ENCODE results near the gene HS3ST3B1.

The HS3ST3B1 gene

DNA sequence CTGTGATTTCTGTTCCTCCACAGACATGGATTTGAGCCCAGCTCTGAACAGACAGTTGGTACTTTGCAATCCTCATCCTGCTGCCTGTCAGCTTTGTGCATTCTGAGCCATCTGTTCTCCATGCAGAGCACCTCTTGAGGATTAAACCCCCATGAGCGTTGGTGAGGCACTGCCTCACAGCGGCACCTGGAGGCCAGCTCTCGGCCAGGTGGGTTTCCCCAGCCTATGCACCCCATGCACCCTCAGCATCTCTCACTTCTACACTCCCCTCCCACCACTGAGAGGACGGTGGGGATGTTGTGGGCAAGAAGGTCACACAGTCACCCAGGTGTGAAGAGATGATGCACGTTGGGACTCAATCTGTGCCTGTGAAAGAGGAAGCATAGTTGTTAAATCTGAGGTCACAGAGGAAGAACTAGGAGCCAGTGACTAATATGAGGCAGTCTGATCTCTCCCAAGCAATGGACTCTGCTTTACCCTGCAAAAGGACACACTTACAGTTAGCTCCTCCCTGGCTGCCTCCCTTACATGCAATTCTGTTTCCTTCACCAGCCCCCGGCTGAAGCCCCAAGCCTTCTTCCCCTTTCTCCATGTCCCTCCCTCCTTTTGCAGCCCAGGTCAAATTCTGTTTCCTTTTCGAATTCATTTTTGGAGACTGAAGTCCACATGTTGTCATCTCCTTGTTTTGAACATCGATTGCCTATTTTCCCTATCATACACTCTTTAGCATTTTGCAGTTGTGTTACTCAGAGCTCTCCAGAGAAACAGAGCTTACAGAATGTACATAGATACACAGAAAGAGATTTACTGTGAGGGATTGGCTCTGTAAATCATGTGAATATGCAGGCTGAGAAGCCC lies 58.5 kb downstream of the HS3ST3B1 start:
- DNase-seq, result no peak

DNA sequence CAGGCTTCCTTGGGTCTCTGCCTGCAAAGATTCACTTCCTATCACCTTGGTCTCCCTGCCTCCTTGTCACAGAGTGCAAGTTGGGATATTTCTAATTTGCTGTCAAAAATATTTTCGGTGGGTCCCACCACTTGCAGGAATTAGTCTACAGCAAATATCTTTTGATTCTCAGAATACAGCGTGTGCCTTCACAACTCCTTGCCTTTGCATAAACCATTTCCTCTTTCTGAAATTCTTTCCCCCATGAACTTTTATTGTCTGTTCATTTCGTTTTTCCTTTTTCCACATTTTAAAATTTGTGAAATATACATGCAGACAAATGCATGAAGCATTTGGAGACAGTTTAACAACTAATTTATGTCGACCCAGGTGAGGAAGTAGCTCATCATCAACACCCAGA lies 60.0 kb downstream of the HS3ST3B1 start:
- DNase-seq, result no peak

DNA sequence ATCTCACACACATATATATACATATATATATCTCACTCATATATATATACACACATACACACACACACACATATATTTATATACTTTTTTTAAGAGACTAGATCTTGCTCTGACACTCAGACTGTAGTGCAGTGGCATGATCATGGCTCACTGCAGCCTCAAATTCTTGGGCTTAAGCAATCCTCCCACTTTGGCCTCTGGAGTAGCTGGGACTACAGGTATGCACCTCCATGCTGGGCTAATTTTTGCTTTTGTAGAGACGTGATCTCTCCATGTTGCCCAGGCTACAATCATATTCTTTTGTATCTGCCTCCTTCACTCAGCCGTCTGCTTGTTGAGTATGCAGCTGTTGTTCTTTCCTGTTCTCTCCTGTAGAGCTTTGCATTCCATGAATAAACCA lies 60.6 kb downstream of the HS3ST3B1 start:
- no peak for DNase-seq

DNA sequence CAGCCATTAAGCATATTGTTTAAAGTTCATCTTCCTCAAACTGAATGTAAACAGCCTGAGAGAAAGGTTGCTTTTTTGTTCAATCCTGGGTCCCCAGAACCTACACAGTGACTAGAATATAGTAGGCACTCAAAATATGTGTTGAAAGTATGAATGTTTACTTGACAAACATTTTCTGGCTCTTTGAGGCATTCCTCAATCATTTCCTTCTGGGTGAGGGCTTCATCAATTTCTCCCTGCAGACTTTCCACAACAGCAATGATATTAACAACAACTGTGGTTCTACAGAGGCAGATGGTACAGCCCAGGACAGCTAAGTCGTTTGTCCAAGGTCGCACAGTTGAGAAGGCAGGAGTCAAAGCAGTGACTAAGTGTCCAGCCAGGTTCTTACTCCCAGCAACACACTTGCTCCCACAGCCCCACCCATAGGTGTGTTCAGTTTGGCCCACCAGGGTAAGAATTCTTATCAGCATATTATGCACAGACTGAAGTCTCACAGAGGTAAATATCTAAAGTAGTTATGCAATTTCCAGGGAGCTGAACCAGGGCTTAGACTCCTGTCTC lies 61.1 kb downstream of the HS3ST3B1 start:
- DNase-seq, result no peak

DNA sequence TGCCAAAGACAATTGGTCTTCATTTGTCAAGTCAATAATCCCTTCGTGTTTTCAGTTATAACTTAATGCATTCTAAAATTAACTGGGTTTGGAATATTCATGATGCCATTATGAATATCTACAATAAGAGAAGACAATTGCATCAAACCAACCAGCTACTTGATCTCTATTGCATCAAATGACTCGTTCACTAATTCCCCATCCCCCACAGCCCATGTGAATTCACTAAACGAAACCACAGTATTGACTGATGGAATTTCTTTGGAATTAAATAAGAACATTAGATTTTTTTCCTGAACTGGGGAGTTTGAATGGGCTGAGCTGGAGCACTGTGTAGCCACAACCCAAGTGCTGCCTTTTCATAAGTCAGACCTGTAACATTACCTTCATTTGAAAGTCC lies 65.3 kb downstream of the HS3ST3B1 start:
- DNase-seq, result no peak

DNA sequence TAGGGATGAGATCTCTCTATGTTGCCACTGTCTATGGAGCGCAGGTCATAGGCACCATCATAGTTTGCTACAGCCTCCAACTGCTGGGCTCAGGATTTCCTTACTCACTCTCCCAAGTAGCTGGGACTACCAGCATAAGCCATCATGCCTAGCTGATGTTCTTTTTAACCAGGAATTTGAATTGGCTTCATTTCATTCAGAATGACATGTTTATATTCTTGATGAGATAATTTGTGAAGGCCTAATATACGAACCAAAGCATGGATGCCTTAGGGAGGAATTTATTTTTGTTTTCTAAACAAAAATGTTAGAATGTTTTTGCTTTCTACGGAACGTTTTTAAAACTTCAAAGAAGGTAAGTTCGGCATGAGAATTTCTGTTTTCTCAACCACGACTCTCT lies 71.6 kb downstream of the HS3ST3B1 start:
- no peak for DNase-seq

DNA sequence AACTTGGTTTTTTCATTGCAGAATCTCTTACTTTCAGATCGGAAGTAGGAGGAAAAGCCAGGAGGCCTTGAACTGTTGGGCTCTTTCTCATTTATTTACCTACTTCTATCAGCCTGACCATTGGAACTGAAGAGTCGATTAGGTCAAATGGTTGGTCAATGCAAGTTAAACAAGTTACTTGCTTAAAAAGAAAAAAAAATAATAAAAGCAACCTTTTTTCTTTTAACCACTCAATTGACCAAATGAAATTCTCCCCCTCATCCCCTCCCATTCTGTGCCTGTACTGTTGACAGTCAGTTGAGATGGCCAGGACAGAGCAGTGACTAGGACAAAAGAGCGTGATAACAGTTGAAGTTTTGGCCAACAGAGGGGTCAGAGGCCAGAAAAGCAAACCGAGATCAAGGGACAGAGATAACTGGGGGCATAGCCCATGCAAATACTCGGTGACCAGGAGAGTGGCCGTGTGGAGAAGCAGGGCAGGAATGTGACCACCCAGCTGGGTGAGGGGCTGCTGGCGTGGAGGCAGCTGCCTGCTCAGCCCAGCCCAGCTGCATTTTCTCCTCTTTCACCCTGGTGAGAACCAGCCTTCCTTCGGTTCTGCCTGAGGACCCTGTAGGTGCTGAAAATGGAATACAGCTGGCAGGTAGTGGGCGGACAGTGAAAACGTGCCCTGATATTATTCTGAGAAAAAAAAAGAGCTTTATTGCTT lies 72.2 kb downstream of the HS3ST3B1 start:
- DNase-seq, result no peak

DNA sequence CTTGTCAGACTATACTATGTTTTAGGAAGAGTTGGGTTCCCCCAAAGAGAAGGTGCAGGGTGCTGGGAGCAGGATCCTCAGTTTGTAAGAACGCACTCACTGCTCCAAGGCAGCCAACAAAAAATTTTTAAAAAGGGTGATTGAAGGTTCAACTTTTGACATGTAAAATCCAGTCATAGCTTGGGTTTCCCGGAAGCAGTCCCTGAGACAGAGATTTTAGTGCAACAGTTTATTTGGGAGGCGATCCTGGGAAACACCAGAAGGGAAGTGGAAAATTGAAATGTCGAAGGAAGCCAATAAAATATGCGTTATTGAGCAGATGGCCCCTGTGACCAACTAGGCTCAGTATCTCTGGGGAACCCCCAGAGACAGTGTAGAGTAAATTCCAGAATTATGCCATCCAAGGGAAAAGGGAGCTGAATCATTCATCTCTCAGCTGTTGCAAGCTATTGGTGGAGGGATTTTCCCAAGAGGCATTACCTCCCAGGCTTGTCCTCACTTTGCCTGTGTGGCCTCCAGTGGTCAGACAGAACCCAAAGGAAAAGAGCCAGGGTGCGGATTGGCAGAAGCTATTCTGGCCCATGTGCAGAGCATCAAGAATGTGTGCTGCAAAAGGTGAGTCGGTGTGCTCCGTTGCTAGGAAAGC lies 72.9 kb downstream of the HS3ST3B1 start:
- DNase-seq, result no peak

DNA sequence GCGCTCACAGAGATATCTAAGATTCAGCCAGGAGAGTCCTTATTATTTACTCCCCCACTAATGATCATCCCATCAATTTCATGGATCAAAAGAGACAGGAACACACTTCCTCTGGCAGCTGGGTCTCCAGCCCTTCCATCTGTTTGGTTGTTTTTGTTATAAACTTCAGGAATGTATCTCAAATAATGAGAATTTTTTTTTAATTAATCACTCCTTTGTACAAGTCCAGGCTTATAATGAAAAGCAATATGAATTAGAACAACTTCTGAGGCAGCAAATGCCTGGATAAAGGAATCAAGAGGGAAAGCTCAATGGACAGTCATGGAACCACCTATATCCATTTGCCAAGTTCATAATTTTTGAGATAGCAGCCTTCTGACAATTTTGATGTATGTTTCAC lies 73.4 kb downstream of the HS3ST3B1 start:
- DNase-seq, result no peak

DNA sequence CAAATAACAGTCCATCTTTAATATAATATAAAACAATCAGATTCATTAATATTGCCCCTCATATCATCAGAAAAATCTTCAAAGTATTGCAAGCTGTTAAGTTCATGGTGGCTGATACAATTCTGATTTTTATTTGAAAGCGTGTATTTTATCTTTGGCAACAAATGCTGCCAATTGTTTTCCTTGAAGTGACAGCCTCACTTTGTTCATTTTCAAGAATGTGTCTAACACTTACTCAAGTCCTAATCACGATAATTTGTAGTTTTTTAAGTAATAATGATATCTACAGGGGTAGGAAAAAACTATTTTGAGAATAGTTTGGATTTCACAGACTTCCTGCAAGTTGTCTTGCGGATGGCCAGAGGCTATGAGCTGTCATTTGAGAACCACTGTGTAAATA lies 75.8 kb downstream of the HS3ST3B1 start:
- DNase-seq, result no peak

DNA sequence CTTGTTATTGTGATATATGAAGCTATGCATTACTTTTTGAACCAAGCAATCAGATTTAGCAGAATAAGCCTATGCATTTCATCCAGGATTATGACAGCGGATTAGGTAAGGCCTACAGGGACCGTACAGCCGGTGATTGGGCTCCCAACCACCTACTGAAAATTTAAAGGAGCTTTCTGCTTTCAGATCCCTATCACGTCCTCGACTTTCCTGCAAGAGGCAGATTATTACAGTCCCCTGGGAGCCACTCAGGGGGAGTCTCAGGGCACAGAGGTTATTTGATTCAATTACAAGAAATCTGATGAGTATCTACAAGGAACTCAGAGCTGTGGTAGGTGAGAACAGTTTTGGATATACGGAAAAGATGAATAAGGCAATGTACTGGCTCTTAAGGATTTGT lies 80.7 kb downstream of the HS3ST3B1 start:
- DNase-seq, result no peak

DNA sequence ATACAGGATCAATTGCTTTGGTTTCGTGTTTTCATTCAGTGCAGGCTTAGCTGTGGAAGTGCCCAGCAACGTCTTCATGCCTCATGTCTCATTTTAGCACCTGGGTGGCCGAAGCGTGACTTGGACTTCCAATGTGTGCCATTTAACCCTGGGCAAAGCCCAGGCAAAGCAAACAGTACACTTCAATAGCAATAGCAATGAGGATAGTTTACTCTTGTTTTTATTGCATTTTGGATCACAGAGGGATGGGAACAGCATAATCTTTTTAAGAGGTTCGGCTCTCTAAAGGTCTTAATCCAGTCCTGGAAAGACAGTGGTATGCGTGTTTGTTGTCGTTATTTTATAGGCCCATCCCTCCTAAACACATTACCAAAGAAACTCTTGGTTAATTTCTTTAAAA lies 86.2 kb downstream of the HS3ST3B1 start:
- no peak for DNase-seq

DNA sequence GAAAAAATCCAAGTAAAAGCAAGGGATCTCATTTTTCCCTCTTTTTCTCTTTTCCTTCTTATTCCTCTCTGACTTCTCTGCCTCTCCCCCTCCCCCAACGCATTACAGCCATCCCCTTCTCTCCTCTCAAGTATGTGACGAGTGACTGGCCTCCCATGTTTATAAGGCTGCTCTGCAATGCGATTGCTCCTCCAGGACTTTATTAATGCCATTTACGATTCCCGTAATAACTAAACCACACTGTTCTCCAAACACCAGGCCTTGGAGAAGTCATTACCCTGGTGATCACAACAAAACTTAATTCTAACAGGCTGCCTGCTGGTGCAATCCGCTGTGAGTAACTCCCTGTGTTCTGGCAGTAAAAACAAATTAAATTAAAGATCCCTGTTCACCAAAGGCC lies 88.8 kb downstream of the HS3ST3B1 start:
- DNase-seq, result no peak

DNA sequence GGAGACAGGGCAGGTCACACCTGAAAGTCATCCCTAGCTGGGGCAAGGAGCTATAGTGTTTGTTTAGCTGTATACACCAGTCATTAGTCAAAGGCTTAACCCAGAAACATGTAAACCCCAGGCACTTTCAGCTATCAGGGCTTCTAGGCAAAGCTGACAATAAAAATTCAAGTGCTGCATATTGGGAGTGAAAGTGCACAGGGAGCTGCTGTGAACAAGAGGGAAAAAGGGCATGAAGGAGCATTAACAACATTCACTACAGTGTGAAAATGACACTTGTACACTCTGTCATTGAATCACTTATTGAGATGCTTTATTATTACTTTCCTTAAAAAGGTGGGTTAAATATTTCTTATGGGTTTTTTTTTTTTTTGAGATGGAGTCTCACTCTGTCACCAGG lies 92.8 kb downstream of the HS3ST3B1 start:
- DNase-seq, result no peak

DNA sequence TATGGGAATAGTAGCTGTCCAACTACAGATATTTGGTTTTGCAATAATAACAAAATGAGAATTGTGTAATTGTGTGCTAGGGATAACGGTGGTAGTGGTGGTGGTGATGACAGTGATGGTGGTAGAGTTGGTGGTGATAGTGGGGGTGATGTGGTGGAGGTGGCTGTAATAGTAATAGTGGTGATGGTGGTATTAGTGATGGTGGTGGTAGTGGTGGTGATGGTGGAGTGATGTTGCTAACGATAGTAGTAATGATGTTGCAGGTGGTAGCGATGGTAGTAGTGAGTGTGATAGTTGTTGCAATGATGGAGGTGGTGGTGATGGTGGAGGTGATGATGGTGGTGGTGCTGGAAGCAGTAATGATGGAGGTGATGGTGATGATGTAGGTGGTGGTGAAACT lies 94.4 kb downstream of the HS3ST3B1 start:
- no peak for DNase-seq

DNA sequence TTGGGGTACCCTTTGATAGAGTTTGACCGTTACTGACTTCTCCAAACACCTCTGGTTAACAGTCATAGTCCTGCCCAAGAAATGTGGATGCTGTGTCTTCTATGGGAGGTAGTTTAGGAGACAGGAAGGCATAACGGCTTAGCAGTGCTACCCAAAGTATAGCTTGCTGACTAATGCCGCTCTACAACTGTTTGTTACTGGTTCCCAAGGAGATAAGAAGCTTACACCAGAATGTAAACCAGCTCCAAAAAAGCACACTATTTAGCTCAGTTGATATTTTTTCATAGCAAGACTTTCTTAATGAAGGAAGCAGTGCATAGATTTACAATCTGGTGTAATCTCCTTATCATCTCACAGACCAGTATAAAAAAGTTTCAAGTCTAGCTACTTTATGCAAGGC lies 95.7 kb downstream of the HS3ST3B1 start:
- no peak for DNase-seq

DNA sequence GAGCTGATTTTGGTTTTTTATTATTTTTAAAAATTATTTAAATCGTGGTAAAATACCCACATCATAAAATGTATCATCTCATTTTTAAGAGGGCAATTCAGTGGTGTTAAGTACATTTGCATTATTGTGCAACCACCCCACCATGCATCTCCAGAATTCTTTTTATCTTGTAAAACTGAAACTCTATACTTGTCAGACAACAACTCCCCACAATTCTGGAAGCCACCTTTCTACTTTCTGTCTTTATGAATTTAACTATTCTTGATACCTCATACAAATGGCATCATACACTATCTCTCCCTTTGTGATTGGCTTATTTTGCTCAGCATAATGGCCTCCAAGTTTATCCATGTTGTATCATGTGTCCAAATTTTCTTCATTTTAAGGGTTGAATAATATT lies 97.9 kb downstream of the HS3ST3B1 start:
- DNase-seq, result no peak

Measured in activated CD4-positive, alpha-beta T cell treated with anti-CD3 and anti-CD28 coated beads, Interleukin-2, amount 50 U/mL, for 4 hours (primary cell).